ENCODE data around the gene GPR18.

The GPR18 gene

DNA sequence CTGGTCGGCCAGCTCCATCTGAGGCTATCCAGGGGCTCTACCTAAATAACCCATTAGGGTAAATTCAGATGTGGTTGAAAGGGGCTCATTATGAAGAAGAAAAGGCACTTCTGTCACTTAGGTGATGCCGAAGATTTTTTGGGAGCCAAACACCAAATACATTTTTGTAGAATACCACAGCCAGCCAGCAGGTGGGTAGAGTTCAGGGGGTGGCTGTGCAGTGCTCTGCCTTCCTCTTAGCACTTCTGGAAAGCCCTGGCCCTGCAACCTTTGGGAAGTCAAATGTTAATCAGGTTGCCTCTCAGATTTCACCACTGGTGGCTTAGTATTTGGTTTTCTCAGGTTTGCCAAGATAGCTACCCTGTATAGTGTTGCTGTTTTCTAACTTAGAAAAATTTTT is 18.5 kb upstream of the GPR18 start:
- no peak for TF ChIP-seq CTCF (IDR thresholded peaks at IDR 0.05; ENCODE audit: extremely low read depth, missing control alignments)
- no peak for DNase-seq (ENCODE audit: low spot score)

DNA sequence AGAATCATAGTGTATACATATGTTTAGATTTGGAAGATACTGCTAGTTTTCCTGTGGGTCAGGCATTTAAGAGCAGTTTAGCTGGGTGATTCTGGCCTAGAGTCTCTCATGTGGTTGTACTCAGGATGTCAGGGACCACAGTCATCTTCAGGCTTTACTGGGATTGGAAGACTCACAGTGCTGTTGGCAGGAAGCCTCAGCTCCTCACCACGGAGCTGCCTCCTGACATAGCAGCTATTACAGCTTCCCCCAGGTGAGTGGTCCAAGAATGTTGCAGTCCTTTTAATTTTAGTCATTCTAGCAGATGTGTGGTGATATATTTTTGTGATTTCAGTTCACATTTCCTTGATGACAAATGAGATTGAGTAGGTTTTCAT is 16.9 kb upstream of the GPR18 start:
- TF ChIP-seq CTCF (IDR thresholded peaks at IDR 0.05; ENCODE audit: extremely low read depth, missing control alignments): no peak
- no peak for DNase-seq (ENCODE audit: low spot score)

GRCh38 chr13:99273128-99273527 is 14.9 kb upstream of the GPR18 start:
- DNase-seq (ENCODE audit: low spot score): no peak
- no peak for TF ChIP-seq CTCF (IDR thresholded peaks at IDR 0.05; ENCODE audit: extremely low read depth, missing control alignments)

DNA sequence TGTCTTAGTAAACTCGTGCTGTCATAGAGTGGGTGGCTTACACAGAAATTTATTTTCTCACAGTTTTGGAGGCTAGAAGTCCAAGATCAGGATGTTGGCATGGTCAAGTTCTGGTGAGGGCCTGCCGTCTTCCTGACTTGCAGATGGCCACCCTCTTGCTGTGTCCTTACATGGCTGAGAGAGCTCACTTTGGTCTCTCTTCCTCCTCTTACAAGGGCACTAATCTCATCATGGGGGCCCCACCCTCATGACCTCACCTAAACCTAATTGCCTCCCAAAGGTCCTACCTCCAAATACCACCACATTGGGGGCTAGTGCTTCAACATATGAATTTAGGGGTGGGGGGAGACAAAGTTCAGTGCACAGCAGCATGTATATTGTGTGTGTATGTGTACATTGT is 14.3 kb upstream of the GPR18 start:
- DNase-seq (ENCODE audit: low spot score): no peak
- TF ChIP-seq CTCF (IDR thresholded peaks at IDR 0.05; ENCODE audit: extremely low read depth, missing control alignments): no peak

- TF ChIP-seq CTCF (IDR thresholded peaks at IDR 0.05; ENCODE audit: extremely low read depth, missing control alignments): no peak
- no peak for DNase-seq (ENCODE audit: low spot score)
Observed at GRCh38 chr13:99271249-99271648, 13.1 kb upstream of the GPR18 start.

DNA sequence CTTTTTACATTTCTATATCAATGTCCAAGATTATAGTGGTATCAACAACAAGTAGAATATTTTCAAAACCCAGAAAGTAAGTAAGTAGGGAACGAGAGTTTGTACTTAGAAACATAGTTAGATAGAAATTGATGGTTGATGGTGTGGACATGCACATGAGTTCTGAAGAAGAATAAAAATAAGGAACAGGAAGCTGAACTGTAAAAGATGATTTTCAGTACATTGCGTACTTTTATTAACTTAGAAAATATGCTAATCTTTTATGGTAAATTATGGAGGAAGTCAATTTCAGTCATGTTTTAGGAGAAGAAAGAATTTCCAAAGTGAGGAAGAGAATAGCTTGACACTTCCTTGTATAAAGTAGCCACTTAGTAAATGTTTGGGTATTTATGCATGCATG is 12.3 kb upstream of the GPR18 start:
- DNase-seq (ENCODE audit: low spot score): no peak
- no peak for TF ChIP-seq CTCF (IDR thresholded peaks at IDR 0.05; ENCODE audit: extremely low read depth, missing control alignments)

GRCh38 chr13:99269627-99270241 is 11.6 kb upstream of the GPR18 start:
- TF ChIP-seq CTCF (IDR thresholded peaks at IDR 0.05; ENCODE audit: extremely low read depth, missing control alignments): peak; percentile 70
- DNase-seq (ENCODE audit: low spot score): peak; percentile 23

All from GM20000 (cell line).